Measurements from ENCODE around the gene TSPEAR.
A peak's percentile ranks its signal among the peaks of the same experiment; 100 is the strongest.
"Not testable (repeated sequence)": the region's sequence is repeated elsewhere in the genome, so short reads cannot be mapped to it uniquely, and the experiment has no call there.

The TSPEAR gene

GRCh38 chr21:44601091-44601490, 110.3 kb downstream of the TSPEAR start:
- peak; percentile 53 for DNase-seq

GRCh38 chr21:44600118-44600978, 111.0 kb downstream of the TSPEAR start, which contains the start of gene KRTAP10-7:
Gene KRTAP10-7 (plus strand): TSS chr21:44600597. CDS start chr21:44600622, 25 bp downstream.
- not testable (repeated sequence) for DNase-seq

GRCh38 chr21:44599264-44600029, 111.9 kb downstream of the TSPEAR start:
- DNase-seq = no peak

- DNase-seq = no peak
These were observed 113.3 kb downstream of the TSPEAR start for GRCh38 chr21:44598061-44598460.

GRCh38 chr21:44596068-44596725, 115.2 kb downstream of the TSPEAR start:
- DNase-seq = no peak

- no peak for DNase-seq
These were observed 115.8 kb downstream of the TSPEAR start for GRCh38 chr21:44595524-44595923.

GRCh38 chr21:44594406-44594916, 116.9 kb downstream of the TSPEAR start:
- no peak for DNase-seq

- no peak for DNase-seq
These were observed 117.6 kb downstream of the TSPEAR start for GRCh38 chr21:44593598-44594405.

GRCh38 chr21:44592446-44593311, 118.7 kb downstream of the TSPEAR start, which contains the start of gene KRTAP10-6:
Gene KRTAP10-6 (minus strand): TSS chr21:44592505. CDS start chr21:44592484, 21 bp downstream.
- no peak for DNase-seq

GRCh38 chr21:44591801-44592130, 119.6 kb downstream of the TSPEAR start:
- not testable (repeated sequence) for DNase-seq

GRCh38 chr21:44590897-44591800, 120.2 kb downstream of the TSPEAR start:
- peak; percentile 71 for DNase-seq

GRCh38 chr21:44590311-44590721, 121.1 kb downstream of the TSPEAR start:
- DNase-seq = no peak

GRCh38 chr21:44589586-44590305, 121.6 kb downstream of the TSPEAR start:
- no peak for DNase-seq

- DNase-seq = no peak
These were observed 122.3 kb downstream of the TSPEAR start for GRCh38 chr21:44589094-44589493.

GRCh38 chr21:44585892-44586291, 125.5 kb downstream of the TSPEAR start:
- DNase-seq = no peak

- DNase-seq = no peak
These were observed 127.6 kb downstream of the TSPEAR start for GRCh38 chr21:44583800-44584147.

- DNase-seq = no peak
These were observed 128.1 kb downstream of the TSPEAR start for GRCh38 chr21:44583089-44583799.

- no peak for DNase-seq
These were observed 129.3 kb downstream of the TSPEAR start for GRCh38 chr21:44582055-44582454.

- DNase-seq = no peak
These were observed 130.2 kb downstream of the TSPEAR start for GRCh38 chr21:44581158-44581557.
